Natural killer cell (primary cell): ENCODE data around the gene RRP36. TPM values are rescaled to one million over a fixed set of nuclear protein-coding genes. Genes with fewer than 3 reads are reported as not detected.

Experiments used
- ATAC-seq, 3 donors: fragments of 150-1000 bp in 2 of 3; fragments of 200-7000 bp in 1 of 3; cut with Tn5 transposase; 1 replicate in 1 of 3; 2 replicates in 2 of 3; pipeline ENCODE4 v1.10.0; 2021; ENCODE audit warnings: mild to moderate bottlenecking in 2 of 3, moderate library complexity in 2 of 3
- DNase-seq, 2 donors: peaks; one replicate each; pipeline versions ENCODE4 v3.0.0 to v3.0.0-alpha.2; 2013 to 2021; ENCODE audit warnings: mixed read lengths in 1 of 2
- H3K27ac ChIP-seq: one replicate; pipeline ENCODE4 v1.5.1; 2013; ENCODE audit warnings: mild to moderate bottlenecking, low read length
- H3K27me3 ChIP-seq: one replicate; pipeline ENCODE4 v1.6.1; 2013; ENCODE audit warnings: low read length; ENCODE audit not compliant: control insufficient read depth, insufficient read depth
- H3K36me3 ChIP-seq: one replicate; pipeline ENCODE4 v1.6.1; 2013; ENCODE audit warnings: low read length; ENCODE audit not compliant: control insufficient read depth, insufficient read depth
- H3K4me1 ChIP-seq: one replicate; pipeline ENCODE4 v1.6.1; 2013; ENCODE audit warnings: low read length; ENCODE audit not compliant: control insufficient read depth, insufficient read depth
- H3K4me3 ChIP-seq: one replicate; pipeline ENCODE4 v1.5.1; 2013; ENCODE audit warnings: low read length
- H3K9me3 ChIP-seq: one replicate; pipeline ENCODE4 v1.6.1; 2013; ENCODE audit warnings: low read length; ENCODE audit not compliant: control insufficient read depth, insufficient read depth
- H3K27ac Mint-ChIP-seq, 2 donors: one replicate each; pipeline ENCODE4 v1.8.0; 2022; ENCODE audit warnings: mild to moderate bottlenecking in 2 of 2, mixed read lengths in 2 of 2, moderate library complexity in 1 of 2
- H3K27me3 Mint-ChIP-seq, 2 donors: one replicate each; pipeline ENCODE4 v1.8.0; 2022; ENCODE audit warnings: low read depth in 2 of 2, mixed read lengths in 2 of 2
- H3K36me3 Mint-ChIP-seq: one replicate; pipeline ENCODE4 v1.8.0; 2022; ENCODE audit warnings: mixed read lengths
- H3K4me1 Mint-ChIP-seq, 2 donors: one replicate each; pipeline ENCODE4 v1.8.0; 2022; ENCODE audit warnings: mixed read lengths in 2 of 2
- H3K4me3 Mint-ChIP-seq: one replicate; pipeline ENCODE4 v1.8.0; 2022; ENCODE audit warnings: mild to moderate bottlenecking, moderate library complexity, mixed read lengths
- H3K9me3 Mint-ChIP-seq, 2 donors: one replicate each; pipeline ENCODE4 v1.8.0; 2022; ENCODE audit warnings: mixed read lengths in 2 of 2
- WGBS: methylation state at CpG from one replicate; pipeline ENCODE4 v1.1.7; 2013; ENCODE audit warnings: missing lambda C conversion rate; ENCODE audit not compliant: insufficient coverage; 5-methylcytosine and 5-hydroxymethylcytosine counted together
- intact Hi-C: fragments of 100-400 bp; cut with micrococcal nuclease; formaldehyde crosslinking; loops from one replicate; pipeline ENCODE4 v1.14.2; 2022
- total RNA-seq, 4 donors: library from RNA; stranded (reverse); fragments of 120-200 nt in 1 of 4; gene quantifications; one replicate each; pipeline versions ENCODE4 v1.2.3 to v1.2.4, GENCODE V29; 2013 to 2022
- TF ChIP-seq, protein P1 (sequence below): fragments of 200-600 bp; IDR thresholded peaks from one replicate; pipeline ENCODE4 v1.8.0; 2022; ENCODE audit warnings: antibody characterized with exemption

The RRP36 gene
- total RNA-seq, 3 donors from 2014 or later (not counting 1 experiment from before 2014, with no cell fraction given): 33.1 to 43.9 (median 38.7) TPM

GRCh38 chr6:43077333-43077809 lies 55.9 kb downstream of the RRP36 start:
- no peaks in the 10 kb centered on the region for H3K9me3 ChIP-seq
- H3K27ac Mint-ChIP-seq: no peak overlapping the region
- H3K4me3 ChIP-seq: peak overlapping the region; percentile 40
- H3K4me1 ChIP-seq: peaks cover 20% of the 10 kb centered on the region
- 51% methylated on average over 8 of the region's 8 CpGs for WGBS
- TF ChIP-seq, protein P1, sequence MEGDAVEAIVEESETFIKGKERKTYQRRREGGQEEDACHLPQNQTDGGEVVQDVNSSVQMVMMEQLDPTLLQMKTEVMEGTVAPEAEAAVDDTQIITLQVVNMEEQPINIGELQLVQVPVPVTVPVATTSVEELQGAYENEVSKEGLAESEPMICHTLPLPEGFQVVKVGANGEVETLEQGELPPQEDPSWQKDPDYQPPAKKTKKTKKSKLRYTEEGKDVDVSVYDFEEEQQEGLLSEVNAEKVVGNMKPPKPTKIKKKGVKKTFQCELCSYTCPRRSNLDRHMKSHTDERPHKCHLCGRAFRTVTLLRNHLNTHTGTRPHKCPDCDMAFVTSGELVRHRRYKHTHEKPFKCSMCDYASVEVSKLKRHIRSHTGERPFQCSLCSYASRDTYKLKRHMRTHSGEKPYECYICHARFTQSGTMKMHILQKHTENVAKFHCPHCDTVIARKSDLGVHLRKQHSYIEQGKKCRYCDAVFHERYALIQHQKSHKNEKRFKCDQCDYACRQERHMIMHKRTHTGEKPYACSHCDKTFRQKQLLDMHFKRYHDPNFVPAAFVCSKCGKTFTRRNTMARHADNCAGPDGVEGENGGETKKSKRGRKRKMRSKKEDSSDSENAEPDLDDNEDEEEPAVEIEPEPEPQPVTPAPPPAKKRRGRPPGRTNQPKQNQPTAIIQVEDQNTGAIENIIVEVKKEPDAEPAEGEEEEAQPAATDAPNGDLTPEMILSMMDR: no peak
- ATAC-seq (peak in 2 of 3 donors; percentile 32 to 52), DNase-seq (no peak)
- peaks cover 8% of the 10 kb centered on the region for H3K36me3 Mint-ChIP-seq
- H3K9me3 Mint-ChIP-seq: no peaks in the 10 kb centered on the region
- intact Hi-C loops: no loop called here
- no peaks in the 10 kb centered on the region for H3K4me1 Mint-ChIP-seq
- peaks cover 6% of the 10 kb centered on the region for H3K36me3 ChIP-seq
- H3K27me3 Mint-ChIP-seq: peaks cover 0 to 9% of the 10 kb centered on the region in 2 donors
- H3K27me3 ChIP-seq: peaks cover 10% of the 10 kb centered on the region
- H3K27ac ChIP-seq: no peak overlapping the region
- H3K4me3 Mint-ChIP-seq: peak overlapping the region; percentile 80

- Mint-ChIP-seq H3K4me1 (no peaks in the 10 kb centered on the region), H3K4me3 (peak overlapping the region; percentile 38), H3K27me3 (peaks cover 0 to 9% of the 10 kb centered on the region in 2 donors), H3K36me3 (peaks cover 1% of the 10 kb centered on the region), H3K9me3 (no peaks in the 10 kb centered on the region), H3K27ac (no peak overlapping the region)
- Histone ChIP-seq H3K27me3 (peaks cover 10% of the 10 kb centered on the region), H3K4me1 (peaks cover 20% of the 10 kb centered on the region), H3K4me3 (no peak overlapping the region), H3K9me3 (no peaks in the 10 kb centered on the region), H3K27ac (no peak overlapping the region), H3K36me3 (peaks cover 1% of the 10 kb centered on the region)
- no peak for ATAC-seq
- no peak for DNase-seq
- intact Hi-C loops: no loop called here
- 94% methylated on average over 6 of the region's 6 CpGs for WGBS
- TF ChIP-seq, protein P1: no peak
Measured at GRCh38 chr6:43077981-43078511, 56.6 kb downstream of the RRP36 start.

DNA sequence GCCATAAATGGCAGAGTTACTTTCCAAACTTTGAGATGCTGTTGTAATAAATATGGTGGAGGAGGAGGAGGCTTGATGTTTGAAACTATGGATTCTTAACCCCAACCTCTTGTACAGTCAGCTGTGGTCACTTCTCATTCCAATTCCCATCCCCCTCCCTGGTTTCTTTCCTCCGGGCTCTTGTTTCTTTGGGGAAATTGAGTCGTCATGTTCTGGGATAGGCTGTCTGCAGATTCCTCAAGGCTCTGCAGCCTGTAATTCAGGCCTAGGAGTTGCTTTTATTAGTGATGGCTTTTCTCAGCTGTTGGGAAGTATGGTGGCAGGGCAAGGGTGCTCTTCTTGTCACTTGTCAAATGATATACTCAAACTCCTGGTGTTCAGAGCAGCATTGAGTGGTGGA lies 57.3 kb downstream of the RRP36 start:
- no peaks in the 10 kb centered on the region for H3K36me3 ChIP-seq
- Mint-ChIP-seq H3K36me3 (no peaks in the 10 kb centered on the region), H3K27ac (no peak overlapping the region), H3K27me3 (peaks cover 0 to 9% of the 10 kb centered on the region in 2 donors), H3K4me1 (no peaks in the 10 kb centered on the region), H3K9me3 (no peaks in the 10 kb centered on the region), H3K4me3 (no peak overlapping the region)
- intact Hi-C loops: no loop called here
- no peak overlapping the region for H3K4me3 ChIP-seq
- peaks cover 20% of the 10 kb centered on the region for H3K4me1 ChIP-seq
- H3K27me3 ChIP-seq: peaks cover 10% of the 10 kb centered on the region
- DNase-seq (no peak), ATAC-seq (no peak)
- 100% methylated on average over 1 of the region's 2 CpGs for WGBS
- TF ChIP-seq, protein P1: no peak
- H3K9me3 ChIP-seq: no peaks in the 10 kb centered on the region
- no peak overlapping the region for H3K27ac ChIP-seq

Other genes starting within 250 kb of the RRP36 start
- 10 to 100 TPM; 31.1 to 43.4 (median 37.1) TPM for gene BICRAL, start 239.6 kb upstream of the RRP36 start, total RNA-seq
- 10 to 100 TPM; 66.9 to 67.2 (median 66.9) TPM for gene RPL7L1, start 142.0 kb upstream of the RRP36 start, total RNA-seq
- 1 to 10 TPM in 2 of 3 donors, not detected in 1; 3.7 to 4.7 TPM for gene PTCRA, start 105.6 kb upstream of the RRP36 start, total RNA-seq
- 10 to 100 TPM; 52.4 to 71.2 (median 59.8) TPM for gene CNPY3, start 92.1 kb upstream of the RRP36 start, total RNA-seq
- gene GNMT, start 60.9 kb upstream of the RRP36 start, total RNA-seq: 1 to 10 TPM; 2.0 to 2.8 (median 2.6) TPM
- gene PEX6, start 42.4 kb upstream of the RRP36 start, total RNA-seq: 10 to 100 TPM in 1 of 3 donors, 1 to 10 TPM in 2; 8.2 to 13.6 (median 9.9) TPM
- gene PPP2R5D, start 37.1 kb upstream of the RRP36 start, total RNA-seq: 10 to 100 TPM; 30.5 to 49.1 (median 40.1) TPM
- gene MEA1, start 7.7 kb upstream of the RRP36 start, total RNA-seq: 10 to 100 TPM; 29.6 to 34.3 (median 34.2) TPM
- 10 to 100 TPM; 52.7 to 60.9 (median 53.7) TPM for gene KLHDC3, start 7.4 kb upstream of the RRP36 start, total RNA-seq
- 10 to 100 TPM in 1 of 3 donors, 1 to 10 TPM in 2; 9.6 to 10.1 (median 9.9) TPM for gene CUL7, start 32.2 kb downstream of the RRP36 start, total RNA-seq
- gene MRPL2, start 37.8 kb downstream of the RRP36 start, total RNA-seq: 10 to 100 TPM; 33.4 to 38.4 (median 33.9) TPM
- gene KLC4, start 38.0 kb downstream of the RRP36 start, total RNA-seq: 10 to 100 TPM; 35.9 to 39.4 (median 37.4) TPM
- gene PTK7, start 54.7 kb downstream of the RRP36 start, total RNA-seq: 1 to 10 TPM; 1.7 to 5.6 (median 2.8) TPM
- gene SRF, start 149.6 kb downstream of the RRP36 start, total RNA-seq: 10 to 100 TPM; 31.6 to 33.0 (median 32.0) TPM
- 10 to 100 TPM; 73.1 to 85.7 (median 73.9) TPM for gene CUL9, start 160.6 kb downstream of the RRP36 start, total RNA-seq
- 10 to 100 TPM in 1 of 3 donors, 1 to 10 TPM in 2; 6.1 to 10.2 (median 8.0) TPM for gene DNPH1, start 207.9 kb downstream of the RRP36 start, total RNA-seq
- under 1 TPM in 1 of 3 donors, not detected in 2; 0.07 TPM for gene TTBK1, start 221.9 kb downstream of the RRP36 start, total RNA-seq